Fibroblast of gingiva (primary cell): ENCODE data around the gene RBM44.
"Not testable (repeated sequence)": the region's sequence is repeated elsewhere in the genome, so short reads cannot be mapped to it uniquely, and the experiment has no call there.

ENCODE experiments used
- DNase-seq: peaks from one replicate; pipeline ENCODE4 v3.0.0-alpha.2; 2011; ENCODE audit warnings: low read depth

Gene RBM44

GRCh38 chr2:237798236-237799059, at the start of gene RBM44:
RBM44 (plus strand) TSS chr2:237798779; CDS start chr2:237813610, 14,831 bp downstream.
- DNase-seq, result no peak

- DNase-seq, result no peak
Measured at GRCh38 chr2:237749002-237749401, 49.6 kb upstream of the RBM44 start.

GRCh38 chr2:237749961-237750360, 48.6 kb upstream of the RBM44 start:
- no peak for DNase-seq

- not testable (repeated sequence) for DNase-seq
Measured at GRCh38 chr2:237750441-237750840, 48.1 kb upstream of the RBM44 start.

- DNase-seq, result no peak
Measured at GRCh38 chr2:237752761-237753165, 45.8 kb upstream of the RBM44 start.

- DNase-seq, result no peak
Measured at GRCh38 chr2:237754182-237754581, 44.4 kb upstream of the RBM44 start.

- DNase-seq, result no peak
Measured at GRCh38 chr2:237754626-237755248, 43.8 kb upstream of the RBM44 start.

- no peak for DNase-seq
Measured at GRCh38 chr2:237757616-237758015, 41.0 kb upstream of the RBM44 start.

GRCh38 chr2:237758185-237758584, 40.4 kb upstream of the RBM44 start:
- DNase-seq, result no peak

GRCh38 chr2:237759176-237759575, 39.4 kb upstream of the RBM44 start:
- no peak for DNase-seq

- no peak for DNase-seq
Measured at GRCh38 chr2:237760506-237761502, 37.8 kb upstream of the RBM44 start.

- DNase-seq, result not testable (repeated sequence)
Measured at GRCh38 chr2:237762291-237763182, 36.0 kb upstream of the RBM44 start.

GRCh38 chr2:237763812-237764211, 34.8 kb upstream of the RBM44 start:
- DNase-seq, result no peak

GRCh38 chr2:237765122-237765521, 33.5 kb upstream of the RBM44 start:
- not testable (repeated sequence) for DNase-seq

GRCh38 chr2:237765875-237766274, 32.7 kb upstream of the RBM44 start:
- no peak for DNase-seq

- DNase-seq, result no peak
Measured at GRCh38 chr2:237766340-237766739, 32.2 kb upstream of the RBM44 start.

GRCh38 chr2:237772513-237772912, 26.1 kb upstream of the RBM44 start:
- DNase-seq, result no peak

GRCh38 chr2:237773826-237774225, 24.8 kb upstream of the RBM44 start:
- no peak for DNase-seq

- peak; percentile 30 for DNase-seq
Measured at GRCh38 chr2:237774811-237775553, 23.6 kb upstream of the RBM44 start.

- DNase-seq, result no peak
Measured at GRCh38 chr2:237779521-237779920, 19.1 kb upstream of the RBM44 start.
